ACC112 (cell line): Measurements from ENCODE around the gene PJA2.
"Not testable (repeated sequence)": the region's sequence is repeated elsewhere in the genome, so short reads cannot be mapped to it uniquely, and the experiment has no call there.

Experiments used
- H2AFZ ChIP-seq: fragments of 200-600 bp; sonication (generic); one replicate; pipeline ENCODE4 v1.6.0; 2017; ENCODE audit warnings: antibody characterized with exemption, low read length; ENCODE audit not compliant: unreplicated experiment
- H3K27ac ChIP-seq: fragments of 200-600 bp; sonication (generic); 2 replicates; pipeline ENCODE4 v1.5.1; 2014; ENCODE audit warnings: low read depth, mild to moderate bottlenecking, antibody characterized with exemption, low read length, moderate library complexity
- H3K27me3 ChIP-seq: fragments of 200-600 bp; sonication (generic); 2 replicates; pipeline ENCODE4 v1.6.1; 2014; ENCODE audit warnings: mild to moderate bottlenecking, antibody characterized with exemption, low read length, moderate library complexity, mixed read lengths; ENCODE audit not compliant: insufficient read depth
- H3K36me3 ChIP-seq: fragments of 200-600 bp; sonication (generic); 2 replicates; pipeline ENCODE4 v1.6.1; 2016; ENCODE audit warnings: mild to moderate bottlenecking, antibody characterized with exemption, low read length, moderate library complexity, mixed read lengths; ENCODE audit not compliant: insufficient read depth
- H3K4me1 ChIP-seq: fragments of 200-600 bp; sonication (generic); one replicate; pipeline ENCODE4 v1.6.1; 2016; ENCODE audit warnings: low read length, mixed read lengths; ENCODE audit not compliant: insufficient read depth, unreplicated experiment, control insufficient read depth
- H3K4me3 ChIP-seq: fragments of 200-600 bp; sonication (generic); 2 replicates; pipeline ENCODE4 v1.5.1; 2014; ENCODE audit warnings: mild to moderate bottlenecking, low read depth, low read length
- H3K79me2 ChIP-seq: fragments of 200-600 bp; sonication (generic); one replicate; pipeline ENCODE4 v1.6.0; 2016; ENCODE audit warnings: low read length; ENCODE audit not compliant: control insufficient read depth, unreplicated experiment, insufficient read depth

PJA2 gene

DNA sequence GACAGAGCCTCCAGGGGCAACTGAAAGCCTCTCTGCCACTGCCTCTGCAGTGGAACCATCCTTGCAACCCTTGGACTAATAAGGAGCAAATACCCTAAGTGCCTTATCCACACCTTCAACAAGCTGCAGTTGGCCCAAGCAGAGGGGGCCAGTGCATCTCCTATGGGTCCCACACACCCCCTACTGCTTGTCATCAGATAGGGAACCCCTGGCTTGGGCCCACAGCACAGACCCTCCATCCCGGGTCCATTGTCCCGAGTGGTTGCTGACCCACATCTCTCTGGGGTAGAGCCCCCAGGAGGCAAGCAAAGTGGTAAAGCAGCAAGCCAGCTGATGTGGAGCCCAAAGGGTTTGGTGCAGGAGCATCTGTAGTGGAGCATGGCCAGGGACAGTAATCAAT, 119.5 kb downstream of the PJA2 start:
- H3K27me3 ChIP-seq, result 0 out of 2 replicates have a peak, but pooled peaks cover 2% of the 10 kb centered on the region

DNA sequence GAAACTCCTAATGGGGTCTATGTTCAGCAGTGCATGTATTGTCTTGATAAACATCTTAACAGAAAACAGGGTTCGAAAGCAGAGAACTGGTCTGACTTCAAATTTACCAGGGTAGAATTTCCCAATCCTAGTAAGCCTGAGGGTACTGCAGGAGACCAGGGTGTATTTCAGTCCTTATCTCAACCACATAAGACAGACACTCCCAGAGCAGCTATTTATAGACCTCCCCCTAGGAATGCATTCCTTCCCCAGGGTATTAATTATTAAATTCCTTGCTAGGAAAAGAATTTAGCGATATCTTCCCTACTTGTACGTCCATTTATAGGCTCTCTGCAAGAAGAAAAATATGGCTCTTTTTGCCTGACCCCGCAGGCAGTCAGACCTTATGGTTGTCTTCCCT, 123.1 kb downstream of the PJA2 start:
- not testable (repeated sequence) for H3K27me3 ChIP-seq, H3K79me2 ChIP-seq, H3K36me3 ChIP-seq, H3K4me3 ChIP-seq, H2AFZ ChIP-seq, H3K4me1 ChIP-seq, H3K27ac ChIP-seq

More for the DNA sequence above, 119.5 kb downstream of the PJA2 start:
- Histone ChIP-seq H3K27ac (no peak overlapping the region), H3K4me1 (no peaks in the 10 kb centered on the region), H3K36me3 (no peaks in the 10 kb centered on the region), H3K4me3 (no peak overlapping the region), H3K79me2 (no peaks in the 10 kb centered on the region), H2AFZ (no peak overlapping the region)
